NB4 (cell line): ENCODE measurements around the gene VPREB3.

Experiments used
- DNase-seq: peaks from one replicate; pipeline ENCODE4 v3.0.0; 2010; ENCODE audit warnings: low read depth
- H3K4me3 ChIP-seq: one replicate; pipeline ENCODE4 v1.5.1; 2011; ENCODE audit warnings: mild to moderate bottlenecking, low read depth, low read length, moderate library complexity
- CTCF ChIP-seq: IDR thresholded peaks from one replicate; pipeline ENCODE4 v1.5.1; 2012; ENCODE audit warnings: low read depth, low read length
- MAX ChIP-seq: IDR thresholded peaks from 2 replicates; pipeline ENCODE4 v1.6.1; 2011; ENCODE audit warnings: low read depth, low read length
- MYC ChIP-seq: IDR thresholded peaks from 2 replicates; pipeline ENCODE4 v1.6.1; 2011; ENCODE audit warnings: low read depth, low read length
- POLR2A ChIP-seq: IDR thresholded peaks from 2 replicates; pipeline ENCODE4 v1.6.1; 2011; ENCODE audit warnings: mild to moderate bottlenecking; ENCODE audit not compliant: insufficient read length; ENCODE audit errors: extremely low read depth

VPREB3 gene

GRCh38 chr22:23783265-23784150, 29.3 kb upstream of the VPREB3 start:
- no peak for DNase-seq
- H3K4me3 ChIP-seq: no peak overlapping the region
- no peak for TF ChIP-seq MAX
- no peak for TF ChIP-seq MYC
- TF ChIP-seq POLR2A: no peak
- TF ChIP-seq CTCF: no peak

- TF ChIP-seq MAX: no peak
- TF ChIP-seq MYC: no peak
- no peak for TF ChIP-seq CTCF
- no peak for TF ChIP-seq POLR2A
- DNase-seq: no peak
- no peak overlapping the region for H3K4me3 ChIP-seq
These were observed 28.5 kb upstream of the VPREB3 start for GRCh38 chr22:23782703-23783102.

GRCh38 chr22:23782252-23782651, 28.0 kb upstream of the VPREB3 start:
- DNase-seq: no peak
- TF ChIP-seq CTCF (no peak), MYC (no peak), MAX (no peak), POLR2A (no peak)

GRCh38 chr22:23781511-23782183, 27.4 kb upstream of the VPREB3 start:
- DNase-seq: no peak
- TF ChIP-seq CTCF: no peak
- TF ChIP-seq MYC: no peak
- TF ChIP-seq MAX: no peak
- TF ChIP-seq POLR2A: no peak
- no peak overlapping the region for H3K4me3 ChIP-seq

More at GRCh38 chr22:23782252-23782651, 28.0 kb upstream of the VPREB3 start:
- H3K4me3 ChIP-seq: no peak overlapping the region

- DNase-seq: no peak
- TF ChIP-seq CTCF (no peak), POLR2A (no peak), MAX (no peak), MYC (no peak)
- no peak overlapping the region for H3K4me3 ChIP-seq
These were observed 26.8 kb upstream of the VPREB3 start for GRCh38 chr22:23781065-23781464.
